VCaP (cell line): ENCODE data around the gene ARHGAP36.

Experiments used
- H3K27ac ChIP-seq: fragments of 450-650 bp; 2 replicates; pipeline ENCODE4 v1.5.1; 2017
- CTCF ChIP-seq: fragments of 450-650 bp; conservative IDR thresholded peaks from 2 replicates; pipeline ENCODE4 v1.5.1; 2017; ENCODE audit warnings: mild to moderate bottlenecking, moderate library complexity

The ARHGAP36 gene

DNA sequence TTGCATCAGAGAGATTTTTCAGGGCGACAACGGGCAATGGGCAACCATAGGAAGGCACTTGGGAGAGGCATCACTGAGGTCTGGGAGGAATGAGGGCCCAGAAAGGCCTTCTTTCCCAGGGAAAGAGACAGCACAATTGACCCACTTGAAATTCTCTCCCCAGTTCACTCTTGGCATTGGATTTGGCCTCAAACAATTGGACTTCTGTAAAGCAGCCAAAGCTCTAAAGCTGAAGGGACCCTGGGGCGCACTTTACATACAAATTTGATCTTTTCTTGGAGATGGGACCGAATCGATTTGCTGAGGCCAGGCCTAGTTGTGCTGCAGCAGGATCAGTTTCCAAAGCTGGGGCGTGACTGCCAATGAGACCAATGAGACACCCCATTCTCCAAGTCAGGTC is 3.2 kb downstream of the ARHGAP36 start:
- TF ChIP-seq CTCF, result no peak
- no peak overlapping the region for H3K27ac ChIP-seq

GRCh38 chrX:131063613-131064012 is 5.5 kb downstream of the ARHGAP36 start:
- no peak; the same call in 1 of the 2 replicates for TF ChIP-seq CTCF
- H3K27ac ChIP-seq, result no peak overlapping the region

- no peak for TF ChIP-seq CTCF
- H3K27ac ChIP-seq, result no peak overlapping the region
Measured at GRCh38 chrX:131066237-131066636, 8.1 kb downstream of the ARHGAP36 start.

GRCh38 chrX:131067216-131067615 is 9.1 kb downstream of the ARHGAP36 start:
- H3K27ac ChIP-seq, result no peak overlapping the region
- TF ChIP-seq CTCF, result no peak

GRCh38 chrX:131067846-131068745 is 9.9 kb downstream of the ARHGAP36 start:
- no peak overlapping the region for H3K27ac ChIP-seq
- TF ChIP-seq CTCF, result no peak

GRCh38 chrX:131068945-131069719 is 11.0 kb downstream of the ARHGAP36 start:
- no peak overlapping the region for H3K27ac ChIP-seq
- TF ChIP-seq CTCF, result peak; percentile 54

GRCh38 chrX:131072871-131073571 is 14.9 kb downstream of the ARHGAP36 start:
- no peak for TF ChIP-seq CTCF
- H3K27ac ChIP-seq, result no peak overlapping the region
